Tibial artery (tissue), 4 donors: Measurements from ENCODE around the gene SLC2A5.

ENCODE experiments used
- DNase-seq, 2 donors: peaks; one replicate each; pipeline ENCODE4 v3.0.0-alpha.2; 2019
- H3K27ac ChIP-seq, 2 donors: fragments of 200-600 bp; sonication (generic) in 1 of 2; 1 replicate in 1 of 2; 2 replicates in 1 of 2; pipeline ENCODE4 v1.5.1; 2018 to 2019; ENCODE audit warnings: mild to moderate bottlenecking in 1 of 2
- H3K27me3 ChIP-seq, 2 donors: fragments of 200-600 bp; sonication (generic) in 1 of 2; one replicate each; pipeline versions ENCODE4 v1.5.1 to v1.6.0; 2016 to 2019
- H3K36me3 ChIP-seq, 3 donors: fragments of 200-600 bp; sonication (generic) in 2 of 3; one replicate each; pipeline ENCODE4 v1.5.1; 2016 to 2019; ENCODE audit warnings: mild to moderate bottlenecking in 2 of 3
- H3K4me1 ChIP-seq, 4 donors: fragments of 200-600 bp; sonication (generic) in 2 of 4; 1 replicate in 3 of 4; 2 replicates in 1 of 4; pipeline ENCODE4 v1.5.1; 2016 to 2019
- H3K4me3 ChIP-seq, 2 donors: fragments of 200-600 bp; sonication (generic) in 1 of 2; 1 replicate in 1 of 2; 2 replicates in 1 of 2; pipeline ENCODE4 v1.5.1; 2018 to 2019; ENCODE audit warnings: mild to moderate bottlenecking in 2 of 2
- H3K9me3 ChIP-seq, 3 donors: fragments of 200-600 bp; sonication (generic) in 1 of 3; one replicate each; pipeline ENCODE4 v1.5.1; 2016 to 2019
- intact Hi-C: fragments of 100-400 bp; cut with DNase I; formaldehyde crosslinking; loops from one replicate; pipeline ENCODE4 v1.15.0; 2023; ENCODE audit warnings: low total_unique reads
- TF ChIP-seq, protein P1 (sequence below), 2 experiments: fragments of 200-600 bp in 1 of 2; fragments of 450-650 bp in 1 of 2; IDR thresholded peaks; one replicate each; pipeline ENCODE4 v1.5.1; 2017 to 2019; ENCODE audit warnings: antibody characterized with exemption in 2 of 2, mild to moderate bottlenecking in 1 of 2, moderate library complexity in 1 of 2

The SLC2A5 gene

DNA sequence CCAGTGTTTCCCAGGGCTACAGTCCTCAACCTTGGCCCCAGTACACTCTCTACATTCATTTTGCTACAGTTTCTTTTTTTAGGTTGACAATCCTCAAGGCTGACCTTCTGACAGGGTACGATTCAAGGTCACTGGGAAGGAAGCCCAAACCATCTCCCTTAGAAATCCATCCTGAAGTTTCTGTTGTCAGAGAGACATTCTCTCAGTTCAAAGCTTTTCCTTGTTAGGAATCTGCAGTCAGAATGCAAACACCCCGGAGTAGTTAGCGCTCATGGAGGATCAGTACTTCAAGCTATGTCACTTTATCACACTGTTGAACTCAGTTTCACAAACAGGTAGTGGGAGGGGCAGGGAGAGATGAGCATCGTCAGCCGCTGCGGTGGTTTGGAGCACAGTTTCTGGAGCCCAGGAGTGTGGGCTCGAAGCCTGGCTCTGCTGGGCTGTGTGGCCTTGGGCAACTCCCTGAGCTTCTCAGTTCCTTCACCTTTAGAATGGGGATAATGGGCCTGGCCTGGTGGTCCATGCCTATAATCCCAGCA lies 4.2 kb downstream of the SLC2A5 start:
- H3K4me3 ChIP-seq: no peak overlapping the region
- peaks cover 0 to 18% (median 14%) of the 10 kb centered on the region in 4 donors for H3K4me1 ChIP-seq
- TF ChIP-seq, protein P1, sequence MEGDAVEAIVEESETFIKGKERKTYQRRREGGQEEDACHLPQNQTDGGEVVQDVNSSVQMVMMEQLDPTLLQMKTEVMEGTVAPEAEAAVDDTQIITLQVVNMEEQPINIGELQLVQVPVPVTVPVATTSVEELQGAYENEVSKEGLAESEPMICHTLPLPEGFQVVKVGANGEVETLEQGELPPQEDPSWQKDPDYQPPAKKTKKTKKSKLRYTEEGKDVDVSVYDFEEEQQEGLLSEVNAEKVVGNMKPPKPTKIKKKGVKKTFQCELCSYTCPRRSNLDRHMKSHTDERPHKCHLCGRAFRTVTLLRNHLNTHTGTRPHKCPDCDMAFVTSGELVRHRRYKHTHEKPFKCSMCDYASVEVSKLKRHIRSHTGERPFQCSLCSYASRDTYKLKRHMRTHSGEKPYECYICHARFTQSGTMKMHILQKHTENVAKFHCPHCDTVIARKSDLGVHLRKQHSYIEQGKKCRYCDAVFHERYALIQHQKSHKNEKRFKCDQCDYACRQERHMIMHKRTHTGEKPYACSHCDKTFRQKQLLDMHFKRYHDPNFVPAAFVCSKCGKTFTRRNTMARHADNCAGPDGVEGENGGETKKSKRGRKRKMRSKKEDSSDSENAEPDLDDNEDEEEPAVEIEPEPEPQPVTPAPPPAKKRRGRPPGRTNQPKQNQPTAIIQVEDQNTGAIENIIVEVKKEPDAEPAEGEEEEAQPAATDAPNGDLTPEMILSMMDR (IDR thresholded peaks at IDR 0.05): no peak

DNA sequence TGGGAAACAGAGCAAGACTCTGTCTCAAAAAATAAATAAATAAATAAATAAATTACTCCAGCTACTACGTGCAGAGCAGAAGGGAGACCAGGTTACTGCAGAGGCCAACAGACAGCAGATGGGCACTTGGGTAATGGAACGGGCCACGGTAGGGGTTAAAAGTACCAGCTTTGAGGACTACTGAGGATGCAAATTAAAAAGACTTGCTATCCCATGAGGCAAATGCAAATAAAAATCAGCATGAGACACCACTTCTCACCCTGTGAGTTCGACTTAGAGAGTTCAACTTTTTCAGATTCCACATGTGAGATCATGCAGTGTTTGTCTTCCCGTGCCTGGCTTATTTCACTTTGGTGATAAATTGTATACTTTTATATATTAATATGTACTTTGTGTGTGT lies 6.6 kb downstream of the SLC2A5 start:
- no peak for DNase-seq
- intact Hi-C loops: no loop called here
- H3K36me3 ChIP-seq: no peaks in the 10 kb centered on the region
- TF ChIP-seq, protein P1 (IDR thresholded peaks at IDR 0.05): no peak
- H3K27me3 ChIP-seq: no peaks in the 10 kb centered on the region
- H3K27ac ChIP-seq: no peak overlapping the region
- H3K9me3 ChIP-seq: no peaks in the 10 kb centered on the region
- no peak overlapping the region for H3K4me3 ChIP-seq
- H3K4me1 ChIP-seq: peaks cover 0 to 4% (median 0%) of the 10 kb centered on the region in 4 donors

More for the DNA sequence above, 4.2 kb downstream of the SLC2A5 start:
- Histone ChIP-seq H3K27ac (no peak overlapping the region), H3K36me3 (no peaks in the 10 kb centered on the region), H3K9me3 (no peaks in the 10 kb centered on the region), H3K27me3 (no peaks in the 10 kb centered on the region)
- intact Hi-C loops: no loop called here
- no peak for DNase-seq

DNA sequence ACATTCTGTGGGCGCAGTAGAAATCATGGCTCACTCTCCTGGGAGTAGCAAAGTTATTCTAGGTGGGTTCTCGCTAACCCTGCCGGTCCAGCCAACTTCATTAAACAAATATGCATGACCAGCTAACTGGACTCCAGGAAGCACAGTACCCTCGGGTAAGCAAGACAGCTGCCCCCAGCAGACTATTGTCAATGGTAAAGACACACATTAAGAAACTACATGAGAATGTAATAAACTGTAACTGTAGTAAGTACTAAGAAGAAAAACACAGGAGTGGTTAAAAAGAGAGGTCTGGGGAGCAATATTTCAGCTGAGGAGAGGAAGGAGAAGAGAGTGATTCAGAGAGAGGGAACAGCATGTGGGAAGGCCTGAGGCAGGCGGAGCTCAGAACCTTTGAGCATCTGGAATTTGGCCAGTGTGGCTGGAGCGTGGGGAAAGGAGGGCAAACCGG lies 7.4 kb downstream of the SLC2A5 start:
- TF ChIP-seq, protein P1 (IDR thresholded peaks at IDR 0.05): no peak
- intact Hi-C loops: no loop called here
- H3K9me3 ChIP-seq: no peaks in the 10 kb centered on the region
- H3K27me3 ChIP-seq: no peaks in the 10 kb centered on the region
- H3K4me1 ChIP-seq: peaks cover 0 to 4% (median 0%) of the 10 kb centered on the region in 4 donors
- no peak for DNase-seq
- H3K27ac ChIP-seq: no peak overlapping the region
- no peaks in the 10 kb centered on the region for H3K36me3 ChIP-seq
- H3K4me3 ChIP-seq: no peak overlapping the region

DNA sequence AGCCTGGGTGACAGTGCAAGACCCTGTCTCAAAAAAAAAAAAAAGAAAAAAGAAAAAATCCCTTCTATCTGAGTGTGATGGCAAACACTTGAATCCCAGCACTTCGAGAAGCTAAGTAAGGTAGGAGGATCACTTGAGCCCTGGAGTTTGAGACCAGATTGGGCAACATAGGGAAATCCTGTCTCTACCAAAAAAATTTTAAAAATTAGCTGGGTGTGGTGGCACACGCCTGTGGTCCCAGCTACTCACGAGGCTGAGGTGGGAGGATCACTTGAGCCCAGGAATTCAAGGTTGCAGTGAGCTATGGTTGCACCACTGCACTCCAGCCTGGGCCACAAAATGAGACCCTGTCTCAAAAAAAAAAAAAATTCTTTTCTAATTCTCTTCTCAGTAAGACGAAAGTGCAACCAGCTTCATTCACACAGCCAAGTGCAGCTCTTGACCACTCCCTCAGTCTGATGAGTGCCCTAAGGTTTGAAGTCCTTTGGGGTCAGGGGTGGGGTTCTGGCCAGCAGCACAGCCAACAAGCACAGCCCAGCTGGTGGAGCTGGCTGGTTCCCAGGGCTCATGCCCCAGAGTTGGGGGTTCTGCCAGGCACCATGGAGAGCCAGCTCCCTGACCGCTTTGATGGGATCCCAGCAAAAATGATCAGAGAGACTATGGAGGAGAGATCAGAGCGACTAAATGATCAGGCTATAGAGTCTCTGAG lies 8.0 kb downstream of the SLC2A5 start:
- DNase-seq: no peak

DNA sequence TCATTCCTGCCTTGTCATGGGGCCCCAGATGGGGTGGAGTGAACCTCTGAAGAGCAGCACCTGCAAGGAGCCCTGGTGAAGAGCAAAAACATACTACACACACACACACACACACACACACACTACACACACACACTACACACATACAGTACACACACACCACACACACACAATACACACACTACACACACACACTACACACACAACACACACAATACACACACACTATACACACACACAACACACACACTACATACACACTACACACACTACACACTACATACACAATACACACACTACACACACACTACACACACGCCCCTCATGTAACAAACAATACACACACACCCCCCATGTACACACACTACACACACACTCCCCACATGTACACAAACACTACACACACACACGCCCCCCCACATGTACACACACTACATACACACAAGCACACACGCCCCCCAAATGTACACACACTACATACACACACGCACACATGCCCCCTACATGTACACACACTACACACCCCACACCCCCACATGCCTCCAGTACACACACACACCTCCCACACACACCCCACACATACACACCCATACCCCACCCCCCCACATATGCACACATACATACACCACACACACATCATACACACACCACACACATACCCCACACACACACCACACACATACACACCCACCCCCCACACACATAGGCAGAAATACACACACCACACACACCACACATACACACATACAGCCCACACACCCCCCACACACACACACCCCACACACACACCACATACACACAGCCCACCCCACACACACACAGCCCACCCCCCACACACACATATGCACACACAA lies 9.3 kb downstream of the SLC2A5 start:
- Histone ChIP-seq H3K9me3 (no peaks in the 10 kb centered on the region), H3K36me3 (no peaks in the 10 kb centered on the region), H3K27ac (no peak overlapping the region), H3K4me3 (no peak overlapping the region), H3K4me1 (peaks cover 0 to 4% (median 0%) of the 10 kb centered on the region in 4 donors), H3K27me3 (no peaks in the 10 kb centered on the region)
- intact Hi-C loops: no loop called here
- no peak for DNase-seq
- TF ChIP-seq, protein P1 (IDR thresholded peaks at IDR 0.05): no peak

More for the DNA sequence above, 8.0 kb downstream of the SLC2A5 start:
- Histone ChIP-seq H3K9me3 (no peaks in the 10 kb centered on the region), H3K4me3 (no peak overlapping the region), H3K36me3 (no peaks in the 10 kb centered on the region), H3K27me3 (no peaks in the 10 kb centered on the region), H3K27ac (no peak overlapping the region), H3K4me1 (peaks cover 0 to 4% (median 0%) of the 10 kb centered on the region in 4 donors)
- TF ChIP-seq, protein P1 (IDR thresholded peaks at IDR 0.05): no peak
- intact Hi-C loops: no loop called here
